Measurements from ENCODE around the gene SESN2. TPM values are rescaled to one million over a fixed set of nuclear protein-coding genes. Genes with fewer than 3 reads are reported as not detected.

The SESN2 gene, protein sequence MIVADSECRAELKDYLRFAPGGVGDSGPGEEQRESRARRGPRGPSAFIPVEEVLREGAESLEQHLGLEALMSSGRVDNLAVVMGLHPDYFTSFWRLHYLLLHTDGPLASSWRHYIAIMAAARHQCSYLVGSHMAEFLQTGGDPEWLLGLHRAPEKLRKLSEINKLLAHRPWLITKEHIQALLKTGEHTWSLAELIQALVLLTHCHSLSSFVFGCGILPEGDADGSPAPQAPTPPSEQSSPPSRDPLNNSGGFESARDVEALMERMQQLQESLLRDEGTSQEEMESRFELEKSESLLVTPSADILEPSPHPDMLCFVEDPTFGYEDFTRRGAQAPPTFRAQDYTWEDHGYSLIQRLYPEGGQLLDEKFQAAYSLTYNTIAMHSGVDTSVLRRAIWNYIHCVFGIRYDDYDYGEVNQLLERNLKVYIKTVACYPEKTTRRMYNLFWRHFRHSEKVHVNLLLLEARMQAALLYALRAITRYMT
- 33.5 and 43.1 TPM in 2 replicates for total RNA-seq (2014; rRNA removed; shearing (Covaris generic))
- 89.7 and 99.2 TPM in 2 replicates for polyA plus RNA-seq (2015; cell fraction: cytosol; rRNA removed)
- polyA plus RNA-seq (2015; cell fraction: nucleus; rRNA removed), result 63.3 and 64.8 TPM in 2 replicates

DNA sequence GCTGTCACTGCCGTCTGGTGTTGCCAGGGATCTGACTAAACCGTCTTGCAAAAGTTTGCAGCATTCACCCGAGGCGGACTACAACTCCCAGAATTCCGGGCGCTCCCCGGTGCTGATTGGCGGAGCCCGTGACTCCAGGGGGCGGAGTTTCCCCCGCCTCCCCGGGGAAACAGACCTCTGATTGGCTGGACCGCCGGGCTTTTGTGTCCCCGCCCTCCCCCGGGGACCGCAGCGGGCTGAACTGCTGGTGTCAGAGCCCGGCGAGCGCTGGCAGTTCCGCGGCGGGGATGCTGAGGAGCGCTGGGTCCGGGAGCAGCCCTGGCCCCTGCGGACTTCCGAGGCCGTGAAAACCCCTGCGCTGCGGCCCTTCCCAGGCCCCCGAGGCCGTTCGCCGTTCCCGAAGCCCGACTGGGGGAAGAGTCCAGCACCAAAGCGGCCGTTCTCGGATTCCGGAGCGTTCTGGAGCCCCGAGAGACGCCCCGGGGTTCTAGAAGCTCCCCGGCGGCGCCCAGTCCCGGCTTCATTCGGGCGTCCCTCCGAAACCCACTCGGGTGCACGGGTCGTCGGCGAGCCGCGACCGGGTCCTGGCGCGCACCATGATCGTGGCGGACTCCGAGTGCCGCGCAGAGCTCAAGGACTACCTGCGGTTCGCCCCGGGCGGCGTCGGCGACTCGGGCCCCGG is at the start of gene SESN2:
Gene SESN2 (plus strand): TSS at position 267 of the 682 bp plus-strand sequence. CDS start 330 bp downstream, at position 597.
- in situ Hi-C loops (cut with HindIII; ENCODE audit: low pct_unique_long_range_greater_than_20kb, low sequenced_read_pairs), result no loop called here

DNA sequence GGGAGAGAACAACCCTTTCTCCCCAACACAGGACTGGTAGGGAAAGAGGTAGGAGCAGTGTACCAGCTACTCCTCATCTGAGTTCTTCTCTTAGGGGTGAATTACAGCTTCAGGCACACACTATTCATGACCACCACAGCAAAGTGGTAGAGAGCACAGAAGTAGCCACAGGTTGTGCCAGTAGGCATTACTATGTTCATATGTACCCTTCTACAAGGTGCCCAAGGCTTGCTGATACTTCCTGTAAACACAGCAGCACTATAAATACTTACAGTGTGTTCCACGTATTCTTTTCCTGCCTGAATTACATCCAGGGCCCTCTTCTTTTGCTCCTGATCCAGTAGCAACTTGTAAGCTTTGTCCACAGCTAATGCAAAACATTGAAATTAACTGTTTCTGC is 49.6 kb upstream of the SESN2 start:
- DNase-seq (ENCODE audit: low read depth, low spot score), result no peak
- in situ Hi-C loops (cut with HindIII; ENCODE audit: low pct_unique_long_range_greater_than_20kb, low sequenced_read_pairs), result no loop called here

More for the DNA sequence above, at the start of gene SESN2:
- DNase-seq (ENCODE audit: low read depth, low spot score), result peak; percentile 97

DNA sequence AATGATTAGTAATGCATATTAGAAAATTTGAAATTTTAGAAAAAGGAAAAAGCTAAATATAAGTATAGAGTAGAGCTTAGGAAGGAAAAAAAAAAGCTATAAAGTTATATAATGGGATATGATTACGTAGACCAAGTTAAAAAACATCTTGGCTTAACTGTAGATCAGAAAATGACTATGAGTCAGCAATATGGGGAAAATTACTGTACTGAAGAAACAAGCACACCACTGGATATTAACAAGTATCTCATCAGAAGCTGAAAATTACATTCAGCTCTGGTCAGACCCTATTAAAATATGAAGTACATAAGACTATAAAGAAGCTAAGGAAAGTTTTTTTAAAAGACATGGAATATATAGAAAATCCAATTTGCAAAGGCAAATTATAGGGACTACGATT is 46.0 kb upstream of the SESN2 start:
- in situ Hi-C loops (cut with HindIII; ENCODE audit: low pct_unique_long_range_greater_than_20kb, low sequenced_read_pairs), result no loop called here
- DNase-seq (ENCODE audit: low read depth, low spot score), result no peak

DNA sequence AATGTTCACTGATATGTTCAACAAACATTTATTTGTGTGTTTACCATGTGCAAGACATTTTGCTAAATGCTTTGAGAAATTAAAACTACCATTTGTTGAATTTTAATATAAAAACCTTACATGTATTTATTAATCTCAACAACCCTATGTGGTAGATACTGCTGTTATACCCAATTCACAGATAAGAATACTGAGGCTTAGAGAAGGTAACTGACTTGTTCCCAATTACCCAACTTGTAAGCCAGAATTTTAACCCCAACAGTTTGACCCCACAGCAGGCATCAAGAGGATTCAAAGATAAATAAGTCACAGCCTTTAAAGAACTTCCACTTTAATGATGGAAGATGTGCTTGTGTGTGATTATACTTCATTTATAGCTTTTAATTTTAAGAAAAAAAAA is 30.2 kb upstream of the SESN2 start:
- in situ Hi-C loops (cut with HindIII; ENCODE audit: low pct_unique_long_range_greater_than_20kb, low sequenced_read_pairs), result no loop called here
- no peak for DNase-seq (ENCODE audit: low read depth, low spot score)

DNA sequence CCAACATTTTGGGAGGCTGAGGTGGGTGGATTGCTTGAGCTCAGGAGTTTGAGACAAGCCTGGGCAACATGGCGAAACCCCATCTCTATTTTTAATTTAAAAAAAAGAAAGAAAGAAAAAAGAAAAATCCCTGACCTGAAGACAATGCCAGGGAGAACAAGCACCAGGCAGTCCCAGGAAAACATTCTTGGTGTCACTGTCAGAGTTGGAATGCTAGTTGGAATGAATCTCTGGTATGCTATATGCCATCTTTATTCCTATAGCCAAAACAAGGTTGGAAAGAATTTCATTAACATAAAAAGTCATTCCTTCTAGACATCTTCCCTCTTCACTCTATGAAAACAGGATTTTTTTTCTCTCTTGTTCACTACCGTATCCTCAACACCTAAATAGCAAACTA is 29.3 kb upstream of the SESN2 start:
- in situ Hi-C loops (cut with HindIII; ENCODE audit: low pct_unique_long_range_greater_than_20kb, low sequenced_read_pairs), result no loop called here
- no peak for DNase-seq (ENCODE audit: low read depth, low spot score)

DNA sequence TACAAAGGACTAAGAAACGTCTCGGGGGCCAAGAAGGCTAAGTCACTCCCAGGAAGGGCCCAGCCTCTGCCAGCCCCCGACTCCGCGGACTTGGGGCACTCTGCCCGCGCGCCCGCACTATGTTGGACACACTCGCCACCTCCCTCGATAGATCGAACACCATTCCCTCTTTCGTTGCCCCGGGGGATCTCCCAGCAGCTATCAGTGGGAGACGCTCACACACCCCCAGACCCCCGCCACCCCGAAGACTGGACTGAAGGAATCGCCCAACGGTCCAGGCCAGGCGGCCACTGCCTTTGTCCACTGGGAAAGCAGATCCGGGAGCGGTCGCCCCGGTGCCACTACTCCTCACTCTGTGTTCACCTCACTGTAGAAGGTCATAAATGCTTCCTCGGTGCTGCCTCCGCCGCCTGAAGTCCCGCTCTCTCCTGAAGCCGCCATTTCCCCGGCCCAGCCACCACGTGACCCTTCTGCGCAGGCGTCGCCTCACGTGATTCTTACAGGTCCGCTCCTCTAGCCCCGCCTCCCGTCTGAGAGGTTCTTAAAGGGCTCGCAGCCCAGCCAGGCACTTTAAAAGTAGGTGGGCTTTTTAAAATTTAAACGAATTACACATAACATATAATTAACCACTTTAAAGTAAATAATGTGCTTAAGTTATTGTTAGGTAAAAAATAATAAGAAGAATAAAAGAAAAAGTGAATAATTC is 26.6 kb upstream of the SESN2 start, which contains the start of gene DNAJC8:
Gene DNAJC8 (minus strand): TSS at position 472 of the 706 bp plus-strand sequence. CDS start 31 bp downstream, at position 441.
- in situ Hi-C loops (cut with HindIII; ENCODE audit: low pct_unique_long_range_greater_than_20kb, low sequenced_read_pairs), result no loop called here
- DNase-seq (ENCODE audit: low read depth, low spot score), result peak; percentile 93

DNA sequence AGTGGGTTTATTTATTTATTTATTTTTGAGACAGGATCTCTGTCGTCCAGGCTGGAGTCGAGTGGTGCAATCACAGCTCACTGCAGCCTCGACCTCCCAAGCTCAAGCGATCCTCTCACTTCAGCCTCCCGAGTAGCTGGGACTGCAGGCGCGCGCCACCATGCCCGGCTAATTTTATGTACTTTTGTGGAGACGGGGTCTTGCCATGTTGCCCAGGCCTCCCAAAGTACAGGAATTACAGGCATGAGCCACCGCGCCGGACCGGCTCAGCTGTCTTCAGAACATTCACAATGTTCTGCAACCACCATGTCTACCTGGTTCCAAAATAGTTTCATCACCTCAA is 26.1 kb upstream of the SESN2 start:
- in situ Hi-C loops (cut with HindIII; ENCODE audit: low pct_unique_long_range_greater_than_20kb, low sequenced_read_pairs), result no loop called here

DNA sequence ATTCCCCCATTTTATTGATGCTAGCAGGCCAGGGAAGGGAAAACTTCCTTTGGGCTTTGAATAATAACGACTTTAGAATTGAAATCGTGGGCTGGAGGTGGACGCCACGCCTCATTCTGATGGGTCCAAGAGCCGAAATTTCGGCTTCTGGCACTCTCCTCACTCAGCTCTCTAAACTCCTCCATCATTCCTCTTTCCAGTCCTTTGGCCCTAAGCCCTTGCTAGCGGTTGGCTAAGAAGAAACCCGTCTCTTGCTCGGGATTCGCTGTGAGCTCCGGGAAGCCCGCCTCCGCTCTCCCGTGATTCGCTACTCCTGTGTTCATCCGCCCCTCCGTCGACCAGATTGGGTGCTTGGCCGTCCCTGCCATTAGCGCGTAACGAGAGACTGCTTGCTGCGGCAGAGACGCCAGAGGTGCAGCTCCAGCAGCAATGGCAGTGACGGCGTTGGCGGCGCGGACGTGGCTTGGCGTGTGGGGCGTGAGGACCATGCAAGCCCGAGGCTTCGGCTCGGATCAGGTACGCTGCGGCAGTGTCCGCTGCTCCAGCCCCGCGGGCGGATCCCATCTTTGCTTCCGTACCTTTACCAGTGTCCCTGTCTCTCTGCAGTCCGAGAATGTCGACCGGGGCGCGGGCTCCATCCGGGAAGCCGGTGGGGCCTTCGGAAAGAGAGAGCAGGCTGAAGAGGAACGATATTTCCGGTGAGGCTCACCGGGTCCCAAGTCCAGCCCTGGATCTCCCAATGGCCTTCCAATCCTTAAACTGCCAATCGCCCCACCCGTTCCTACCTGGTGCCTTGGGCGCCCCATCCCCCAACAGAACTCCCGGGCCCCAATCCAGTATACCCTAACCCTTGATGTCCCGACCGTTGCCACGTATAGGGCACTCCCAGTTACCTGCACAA is 23.3 kb upstream of the SESN2 start, which contains the start of gene ATP5IF1:
Gene ATP5IF1 (plus strand): TSS at position 370 of the 901 bp plus-strand sequence. CDS start 60 bp downstream, at position 430.
- in situ Hi-C loops (cut with HindIII; ENCODE audit: low pct_unique_long_range_greater_than_20kb, low sequenced_read_pairs), result no loop called here
- DNase-seq (ENCODE audit: low read depth, low spot score), result peak; percentile 97

More for the DNA sequence above, 26.1 kb upstream of the SESN2 start:
- DNase-seq (ENCODE audit: low read depth, low spot score), result no peak

DNA sequence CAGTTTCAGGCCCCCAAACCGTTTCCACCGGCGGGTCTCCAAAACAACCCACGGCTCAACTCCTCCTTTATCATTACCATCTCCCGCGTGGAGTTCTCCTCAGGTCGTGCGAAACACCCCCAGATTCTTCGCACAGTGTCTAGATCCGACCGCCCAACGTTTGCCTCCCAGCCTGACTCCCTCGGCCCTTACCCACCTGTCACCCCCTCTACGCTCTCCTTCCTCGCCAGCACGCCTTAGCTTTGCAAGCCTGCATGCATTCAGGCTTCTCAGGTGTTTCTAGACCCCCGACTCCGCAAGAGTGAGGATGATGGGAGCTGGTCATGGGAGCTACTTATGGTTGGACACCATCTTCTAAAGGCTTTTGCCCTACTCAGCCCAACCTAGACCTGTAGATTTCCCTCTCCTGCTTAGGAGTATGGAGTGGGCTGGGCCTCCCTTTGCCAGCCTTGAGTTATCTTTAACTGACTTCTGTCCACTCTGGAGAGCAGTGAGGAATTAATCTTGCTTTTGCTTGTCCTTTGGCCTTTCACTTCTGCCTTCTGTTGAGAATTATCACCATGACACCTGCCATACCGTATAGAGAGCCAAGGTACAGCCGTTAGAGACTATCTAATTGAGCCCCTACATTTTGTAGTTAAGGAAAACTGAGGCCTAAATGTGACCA is 22.5 kb upstream of the SESN2 start:
- in situ Hi-C loops (cut with HindIII; ENCODE audit: low pct_unique_long_range_greater_than_20kb, low sequenced_read_pairs), result no loop called here
- no peak for DNase-seq (ENCODE audit: low read depth, low spot score)

DNA sequence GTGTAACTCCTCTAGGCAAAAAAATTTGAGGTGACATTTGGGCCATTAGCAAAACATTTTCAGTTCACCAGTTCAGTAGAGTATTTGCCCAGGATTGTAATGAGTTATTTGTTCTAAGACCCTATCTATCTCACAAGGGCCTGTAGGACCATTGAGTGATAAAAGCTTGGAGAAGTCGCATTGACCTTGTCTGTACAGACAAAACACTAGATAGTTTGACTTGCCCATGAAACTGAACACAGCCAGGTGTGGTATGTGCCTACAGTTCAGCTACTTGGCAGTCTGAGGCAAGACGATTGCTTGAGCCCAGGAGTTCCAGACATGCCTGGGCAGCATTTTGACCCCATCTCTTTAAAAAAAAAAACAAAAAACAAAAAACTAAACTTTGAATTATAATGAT is 20.3 kb upstream of the SESN2 start:
- in situ Hi-C loops (cut with HindIII; ENCODE audit: low pct_unique_long_range_greater_than_20kb, low sequenced_read_pairs), result no loop called here
- DNase-seq (ENCODE audit: low read depth, low spot score), result no peak

DNA sequence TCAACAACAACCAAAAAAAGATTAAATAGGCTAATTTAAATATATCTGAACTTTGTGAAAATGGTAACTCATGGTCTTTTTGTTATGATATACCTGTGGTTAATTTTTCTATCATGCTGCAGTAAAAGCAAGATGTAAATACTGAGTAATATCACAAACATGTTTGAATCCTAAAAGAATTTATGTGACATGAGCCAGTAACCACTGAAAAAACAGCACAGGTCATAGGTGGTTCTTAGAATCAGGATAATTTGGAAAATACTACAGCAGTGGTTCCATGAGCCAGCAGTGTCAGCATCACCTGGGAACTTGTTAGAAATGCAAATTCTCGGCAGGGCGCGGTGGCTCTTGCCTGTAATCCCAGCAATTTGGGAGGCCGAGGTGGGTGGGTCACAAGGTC is 19.3 kb upstream of the SESN2 start:
- DNase-seq (ENCODE audit: low read depth, low spot score), result no peak
- in situ Hi-C loops (cut with HindIII; ENCODE audit: low pct_unique_long_range_greater_than_20kb, low sequenced_read_pairs), result no loop called here

DNA sequence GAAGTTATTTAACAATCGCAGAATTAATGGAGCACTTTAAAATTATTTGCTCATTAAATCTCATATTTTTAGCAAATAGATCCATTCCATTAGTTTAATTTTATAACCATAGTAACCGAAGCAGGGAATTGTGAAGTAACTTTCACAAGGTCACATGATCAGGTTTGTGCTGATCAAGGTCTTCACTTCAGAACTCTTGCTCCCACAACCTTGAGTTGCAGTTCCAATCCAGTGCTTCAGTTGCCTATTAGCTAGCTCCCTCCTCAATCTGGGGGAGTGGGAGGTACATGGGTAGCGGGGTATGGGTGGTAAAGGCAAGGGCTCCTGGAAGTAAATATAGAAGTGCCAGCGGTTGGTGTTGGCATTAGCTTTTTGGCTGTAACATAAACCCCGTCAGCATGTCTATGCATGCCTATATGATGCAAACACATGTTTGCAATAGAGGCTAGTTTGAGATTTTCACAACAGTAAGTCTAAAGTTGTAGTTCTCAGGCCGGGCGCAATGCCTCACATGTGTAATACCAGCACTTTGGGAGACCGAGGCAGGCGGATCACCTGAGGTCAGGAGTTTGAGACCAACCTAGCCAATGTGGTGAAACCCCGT is 17.6 kb upstream of the SESN2 start:
- no peak for DNase-seq (ENCODE audit: low read depth, low spot score)
- in situ Hi-C loops (cut with HindIII; ENCODE audit: low pct_unique_long_range_greater_than_20kb, low sequenced_read_pairs), result no loop called here

DNA sequence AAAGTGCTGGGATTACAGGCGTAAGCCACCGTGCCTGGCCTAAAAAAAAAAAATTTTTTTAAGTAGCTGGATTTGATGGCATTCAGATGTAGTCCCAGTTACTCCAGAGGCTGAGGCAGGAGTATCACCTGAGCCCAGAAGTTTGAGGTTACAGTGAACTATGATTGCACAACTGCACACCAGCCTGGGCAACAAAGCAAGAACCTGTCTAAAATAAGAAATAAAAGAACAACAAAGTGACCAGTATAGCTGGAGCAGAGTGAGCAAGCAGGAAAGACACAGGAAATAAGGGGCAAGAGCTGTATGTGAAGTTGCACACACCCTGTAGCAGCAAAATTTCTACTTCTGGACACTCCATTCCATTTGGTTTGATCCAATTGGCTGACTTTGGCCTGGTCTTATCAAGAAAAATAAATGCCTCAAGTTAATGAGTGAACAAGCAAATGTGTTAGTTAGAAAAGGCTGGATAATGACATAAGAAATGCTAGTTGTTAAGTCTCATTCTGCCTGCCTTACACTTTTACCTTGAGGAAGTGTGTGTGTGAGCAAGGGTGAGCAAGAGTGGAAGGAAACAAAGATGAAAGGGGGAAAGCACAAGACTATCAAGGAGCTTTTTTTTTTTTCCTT is 15.5 kb upstream of the SESN2 start:
- no peak for DNase-seq (ENCODE audit: low read depth, low spot score)
- in situ Hi-C loops (cut with HindIII; ENCODE audit: low pct_unique_long_range_greater_than_20kb, low sequenced_read_pairs), result no loop called here

DNA sequence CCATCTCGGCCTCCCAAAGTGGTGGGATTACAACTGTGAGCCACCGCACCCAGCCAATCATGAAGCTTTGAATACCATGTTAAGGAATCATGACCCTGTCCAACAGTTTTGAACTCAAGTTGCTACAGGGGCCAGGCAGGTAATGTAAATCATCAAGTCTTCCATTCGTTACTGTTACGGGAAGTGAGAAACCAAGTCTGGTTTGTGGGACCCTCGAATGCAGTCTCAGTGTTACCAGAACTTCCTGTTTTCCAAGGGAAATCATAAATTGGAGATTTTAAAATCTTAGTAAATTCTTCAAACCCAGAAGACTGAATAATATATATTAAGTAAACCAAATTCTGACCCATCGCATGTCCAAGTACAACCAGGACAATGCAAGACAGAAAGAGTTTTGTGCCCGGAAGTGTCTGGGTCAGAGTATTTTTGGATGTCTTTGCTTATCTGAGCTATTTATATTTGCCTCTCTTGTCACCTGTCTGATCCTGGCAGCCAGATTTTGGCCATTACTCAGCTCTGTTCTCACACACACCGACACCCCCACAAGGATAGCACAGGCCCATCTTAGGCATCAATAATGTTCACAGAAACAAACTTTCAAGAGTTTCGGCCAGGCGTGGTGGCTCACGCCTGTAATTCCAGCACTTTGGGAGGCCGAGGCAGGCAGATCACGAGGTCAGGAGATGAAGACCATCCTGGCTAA is 14.6 kb upstream of the SESN2 start:
- DNase-seq (ENCODE audit: low read depth, low spot score), result no peak
- in situ Hi-C loops (cut with HindIII; ENCODE audit: low pct_unique_long_range_greater_than_20kb, low sequenced_read_pairs), result no loop called here

DNA sequence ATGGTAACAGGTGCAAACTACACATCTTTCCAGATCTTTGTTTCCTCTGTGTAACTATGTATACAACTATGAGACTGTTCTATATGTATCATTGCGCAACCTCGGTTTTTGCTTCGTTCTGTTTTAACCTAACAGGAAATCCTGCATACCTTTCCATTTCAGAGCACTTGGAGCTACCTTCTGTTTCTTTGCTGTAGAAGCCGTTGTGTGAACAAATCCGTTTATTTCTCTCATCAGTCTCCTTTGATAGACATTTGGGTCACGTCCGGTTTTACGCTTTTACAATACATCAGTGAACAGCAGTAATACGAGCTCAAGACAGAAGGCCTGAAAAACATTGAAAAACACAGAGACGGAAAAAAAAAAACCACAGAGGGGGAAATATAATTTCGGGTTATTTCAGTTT is 12.9 kb upstream of the SESN2 start:
- in situ Hi-C loops (cut with HindIII; ENCODE audit: low pct_unique_long_range_greater_than_20kb, low sequenced_read_pairs), result no loop called here
- DNase-seq (ENCODE audit: low read depth, low spot score), result peak; percentile 14

Data from SK-MEL-5 (cell line).